Glomerular visceral epithelial cell (primary cell): ENCODE data around the gene C5orf63.
"Not testable (repeated sequence)": the region's sequence is repeated elsewhere in the genome, so short reads cannot be mapped to it uniquely, and the experiment has no call there.

Experiments
- DNase-seq: peaks from one replicate; pipeline ENCODE4 v3.0.0-alpha.2; 2016; ENCODE audit errors: extremely low spot score

Gene C5orf63

GRCh38 chr5:127008300-127008975, 64.9 kb downstream of the C5orf63 start:
- DNase-seq = no peak

- DNase-seq = no peak
These were observed 65.8 kb downstream of the C5orf63 start for GRCh38 chr5:127007522-127007921.

GRCh38 chr5:127006744-127007143, 66.6 kb downstream of the C5orf63 start:
- no peak for DNase-seq

- DNase-seq = not testable (repeated sequence)
These were observed 68.0 kb downstream of the C5orf63 start for GRCh38 chr5:127005282-127005681.

- DNase-seq = no peak
These were observed 68.6 kb downstream of the C5orf63 start for GRCh38 chr5:127004721-127005120.

GRCh38 chr5:127003798-127004495, 69.4 kb downstream of the C5orf63 start:
- no peak for DNase-seq

- DNase-seq = peak; percentile 75
These were observed 70.9 kb downstream of the C5orf63 start for GRCh38 chr5:127002390-127002789.

GRCh38 chr5:127001621-127002296, 71.5 kb downstream of the C5orf63 start:
- peak; percentile 99 for DNase-seq
